GM12878 (cell line): ENCODE measurements around the gene UTP11. TPM values are rescaled to one million over a fixed set of nuclear protein-coding genes. Genes with fewer than 3 reads are reported as not detected.
A peak's percentile ranks its signal among the peaks of the same experiment; 100 is the strongest.

Experiments used
- BACH1 ChIP-seq: fragments of 450-650 bp; IDR thresholded peaks from 2 replicates; pipeline ENCODE4 v1.6.1; 2017; ENCODE audit warnings: mild to moderate bottlenecking, borderline replicate concordance
- BCL11A ChIP-seq: IDR thresholded peaks from 2 replicates; pipeline ENCODE4 v1.6.1; 2011; ENCODE audit warnings: low read depth, low read length
- CREM ChIP-seq: IDR thresholded peaks from 2 replicates; pipeline ENCODE4 v1.6.1; 2014; ENCODE audit warnings: antibody characterized with exemption, low read depth
- ESRRA ChIP-seq: IDR thresholded peaks from 2 replicates; pipeline ENCODE4 v1.6.1; 2012; ENCODE audit warnings: mild to moderate bottlenecking, low read length, improper control_type of control experiment
- GATAD2B ChIP-seq: fragments of 450-650 bp; conservative IDR thresholded peaks from 2 replicates; pipeline ENCODE4 v1.6.1; 2017; ENCODE audit warnings: low read depth, mild to moderate bottlenecking, moderate library complexity
- IRF4 ChIP-seq: IDR thresholded peaks from 2 replicates; pipeline ENCODE4 v1.6.1; 2011; ENCODE audit warnings: low read depth, low read length
- KAT2A ChIP-seq: conservative IDR thresholded peaks from 2 replicates; pipeline ENCODE4 v1.6.1; 2011; ENCODE audit warnings: low read depth, low read length; ENCODE audit not compliant: control insufficient read depth
- KDM1A ChIP-seq: fragments of 200-600 bp; sonication (generic); IDR thresholded peaks from 2 replicates; pipeline ENCODE4 v1.6.1; 2016; ENCODE audit warnings: borderline replicate concordance
- MEF2A ChIP-seq: IDR thresholded peaks from 2 replicates; pipeline ENCODE4 v1.6.1; 2011; ENCODE audit warnings: low read depth, mild to moderate bottlenecking, low read length, moderate library complexity; ENCODE audit not compliant: insufficient read depth
- MLLT1 ChIP-seq: fragments of 450-650 bp; IDR thresholded peaks from 2 replicates; pipeline ENCODE4 v1.6.1; 2016; ENCODE audit warnings: mild to moderate bottlenecking
- MXI1 ChIP-seq: fragments of 150-350 bp; IDR thresholded peaks from 2 replicates; pipeline ENCODE4 v1.6.1; 2011; ENCODE audit warnings: low read depth, mild to moderate bottlenecking, inconsistent platforms, low read length, improper control_type of control experiment
- NFIC ChIP-seq: IDR thresholded peaks from 2 replicates; pipeline ENCODE4 v1.6.1; 2012; ENCODE audit warnings: low read depth, mild to moderate bottlenecking, inconsistent platforms, low read length, moderate library complexity
- NFYB ChIP-seq: IDR thresholded peaks from 2 replicates; pipeline ENCODE4 v1.6.1; 2011; ENCODE audit warnings: low read depth, mild to moderate bottlenecking, low read length, improper control_type of control experiment, moderate library complexity; ENCODE audit not compliant: insufficient read depth
- NKRF ChIP-seq: fragments of 450-650 bp; conservative IDR thresholded peaks from 2 replicates; pipeline ENCODE4 v1.6.1; 2017; ENCODE audit warnings: mild to moderate bottlenecking, moderate library complexity
- NR2F1 ChIP-seq: fragments of 450-650 bp; conservative IDR thresholded peaks from 2 replicates; pipeline ENCODE4 v1.6.1; 2017; ENCODE audit warnings: mild to moderate bottlenecking
- PAX8 ChIP-seq: fragments of 450-650 bp; IDR thresholded peaks from 2 replicates; pipeline ENCODE4 v1.6.1; 2017; ENCODE audit warnings: mild to moderate bottlenecking, moderate library complexity
- POU2F2 ChIP-seq: IDR thresholded peaks from 3 replicates; pipeline ENCODE4 v1.6.1; 2011; ENCODE audit warnings: low read depth, mild to moderate bottlenecking, low read length, borderline replicate concordance
- RFX5 ChIP-seq: IDR thresholded peaks from 2 replicates; pipeline ENCODE4 v1.6.1; 2011; ENCODE audit warnings: low read depth, low read length, improper control_type of control experiment
- SMAD1 ChIP-seq: fragments of 450-650 bp; IDR thresholded peaks from 2 replicates; pipeline ENCODE4 v1.6.1; 2018; ENCODE audit warnings: mild to moderate bottlenecking, low read depth; ENCODE audit not compliant: partially characterized antibody
- SMARCA5 ChIP-seq: fragments of 450-650 bp; IDR thresholded peaks from 2 replicates; pipeline ENCODE4 v1.6.1; 2017; ENCODE audit warnings: mild to moderate bottlenecking
- STAT1 ChIP-seq: fragments of 450-650 bp; conservative IDR thresholded peaks from 2 replicates; pipeline ENCODE4 v1.6.1; 2014; ENCODE audit warnings: antibody characterized with exemption, mild to moderate bottlenecking
- TAF1 ChIP-seq: IDR thresholded peaks from 2 replicates; pipeline ENCODE4 v1.6.1; 2011; ENCODE audit warnings: mild to moderate bottlenecking, low read depth, low read length, borderline replicate concordance
- ZNF24 ChIP-seq: fragments of 450-650 bp; IDR thresholded peaks from 2 replicates; pipeline ENCODE4 v1.6.1; 2017; ENCODE audit warnings: antibody characterized with exemption, mild to moderate bottlenecking
- ZNF622 ChIP-seq: fragments of 450-650 bp; IDR thresholded peaks from 2 replicates; pipeline ENCODE4 v1.6.1; 2017; ENCODE audit warnings: mild to moderate bottlenecking, inconsistent platforms
- ZNF687 ChIP-seq: fragments of 450-650 bp; IDR thresholded peaks from 2 replicates; pipeline ENCODE4 v1.6.1; 2017; ENCODE audit warnings: mild to moderate bottlenecking, moderate library complexity
- polyA plus RNA-seq, 11 experiments: library from polyadenylated mRNA; depleted of rRNA in 4 of 11; unstranded in 6 of 11; stranded (reverse) in 5 of 11; fragments of >200 nt; fragmentation: Nextera tagmentation in 4 of 11; fragmentation: Illumina TruSeq in 1 of 11; extraction: Ambion mirVana in 4 of 11; extraction: Trizol in 1 of 11; gene quantifications; 1 replicate in 1 of 11; 2 replicates in 10 of 11; pipeline versions ENCODE4 v1.2.1 to v1.2.3, GENCODE V29; 2011 to 2016; ENCODE audit warnings: inconsistent platforms in 2 of 11, missing spikeins in 2 of 11, low read depth in 1 of 11
- total RNA-seq, 4 experiments: library from RNA; depleted of rRNA in 3 of 4; stranded (reverse); fragments of >200 nt in 3 of 4; fragmentation: Illumina TruSeq in 1 of 4; extraction: Trizol in 1 of 4; gene quantifications; 2 replicates each; pipeline versions ENCODE4 v1.2.1 to v1.2.3, GENCODE V29; 2013 to 2021

UTP11 gene
- total and polyA plus RNA-seq, 10 of the 15 experiments (the other 5 are each of a cell fraction or from before 2014, with no cell fraction given) = 34.5 to 146 (median 64.2) TPM

- TF ChIP-seq MLLT1 (peak; percentile 45; the same call in 1 of the 2 replicates), NFYB (no peak), STAT1 (no peak), TAF1 (no peak), NFIC (peak; percentile 82), POU2F2 (0 out of 3 replicates have a peak, but pooled peaks have one; percentile 42), SMAD1 (no peak), BCL11A (peak; percentile 80), ZNF622 (no peak), SMARCA5 (0 out of 2 replicates have a peak, but pooled peaks have one; percentile 26), KDM1A (no peak), NR2F1 (peak; percentile 84), ZNF687 (peak; percentile 57), IRF4 (peak; percentile 59), KAT2A (no peak), RFX5 (no peak), CREM (peak; percentile 76), MEF2A (peak; percentile 63; the same call in 1 of the 2 replicates), BACH1 (peak; percentile 92), NKRF (0 out of 2 replicates have a peak, but pooled peaks have one; percentile 34), PAX8 (no peak), GATAD2B (peak; percentile 90), MXI1 (no peak), ESRRA (no peak), ZNF24 (no peak)
These were observed 17.4 kb downstream of the UTP11 start (continued) for GRCh38 chr1:38029685-38030511.
